Measurements from ENCODE around the gene IL1RAPL1. TPM values are rescaled to one million over a fixed set of nuclear protein-coding genes. Genes with fewer than 3 reads are reported as not detected.

Gene IL1RAPL1
- total and polyA plus RNA-seq, 9 of the 15 experiments (the other 6 are each of a cell fraction or from before 2014, with no cell fraction given), result 0.04 to 0.07 (median 0.04) TPM; not detected in 6

DNA sequence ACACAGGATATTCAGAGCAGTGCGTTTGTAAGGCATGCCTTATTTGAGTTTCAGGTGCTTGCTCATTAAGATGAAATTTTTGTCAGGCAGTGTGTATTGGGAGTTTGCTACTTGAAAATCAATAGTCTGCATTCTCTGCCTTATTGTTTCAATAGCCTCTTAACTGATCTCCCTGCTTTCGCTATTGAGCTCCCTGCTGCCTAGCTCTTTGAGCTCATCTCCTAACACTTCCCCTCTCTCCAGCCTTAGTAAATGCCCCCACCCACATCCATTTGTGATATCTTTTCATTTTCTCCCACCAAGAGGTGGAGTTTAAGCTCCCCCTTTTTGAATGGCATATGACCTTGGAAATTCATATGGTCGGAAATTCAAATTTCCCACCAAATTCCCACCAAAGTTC lies 256.6 kb downstream of the IL1RAPL1 start:
- CTCF ChIA-PET (ENCODE audit: low intra/inter-chr PET ratio), result no interaction called here
- H3K27me3 ChIP-seq (ENCODE audit: control insufficient read depth in 2 of 2, insufficient read depth in 2 of 2, low read length in 2 of 2), result no peaks in the 10 kb centered on the region
- ATAC-seq (no peak), DNase-seq (ENCODE audit: extremely low read depth in 1 of 4, low spot score in 3 of 4) (no peak), FAIRE-seq (no peak)
- no peaks in the 10 kb centered on the region for H3K9me1 ChIP-seq (ENCODE audit: control insufficient read depth, insufficient read depth, low read length)
- H3K79me2 ChIP-seq (ENCODE audit: control insufficient read depth, insufficient read depth, low read length), result no peaks in the 10 kb centered on the region
- 6% methylated on average over 3 of the region's 3 CpGs for WGBS (ENCODE audit: insufficient coverage, low coverage, missing lambda C conversion rate)
- intact Hi-C loops (cut with micrococcal nuclease) (no loop called here), in situ Hi-C loops (cut with MboI) (no loop called here)
- H2AFZ ChIP-seq (ENCODE audit: low read depth, low read length), result no peak overlapping the region
- H3K4me2 ChIP-seq (ENCODE audit: insufficient read depth, low read length), result no peak overlapping the region
- no peaks in the 10 kb centered on the region for H3K4me1 ChIP-seq (replicated peaks in 1 of 2; ENCODE audit: control insufficient read depth in 2 of 2, insufficient read depth in 2 of 2, low read length in 2 of 2)
- H3K9me3 ChIP-seq (replicated peaks; ENCODE audit: control insufficient read depth, insufficient read depth, low read depth, low read length), result no peaks in the 10 kb centered on the region
- H3K36me3 ChIP-seq (ENCODE audit: control insufficient read depth, insufficient read depth, low read length), result no peaks in the 10 kb centered on the region
- no peak overlapping the region for H3K4me3 ChIP-seq
- H3K27ac ChIP-seq (ENCODE audit: extremely low read depth, low read depth, low read length), result no peak overlapping the region
- TF ChIP-seq ZNF184 (CRISPR knock-in tag; IDR thresholded peaks at IDR 0.05) (no peak), MAZ (CRISPR knock-in tag; conservative IDR thresholded peaks at IDR 0.05 in 1 of 2, IDR thresholded peaks at IDR 0.05 in 1 of 2) (no peak), EWSR1 (IDR thresholded peaks at IDR 0.05; ENCODE audit: borderline replicate concordance, low read depth, partially characterized antibody) (no peak), SRF (CRISPR knock-in tag; IDR thresholded peaks at IDR 0.05) (no peak), ZNF174 (CRISPR knock-in tag; IDR thresholded peaks at IDR 0.05) (no peak), ZNF586 (CRISPR knock-in tag; conservative IDR thresholded peaks at IDR 0.05) (no peak), LEF1 (IDR thresholded peaks at IDR 0.05) (no peak), ATF7 (IDR thresholded peaks at IDR 0.05) (no peak), SAFB2 (IDR thresholded peaks at IDR 0.05; ENCODE audit: borderline replicate concordance, low read depth, low read length, severe bottlenecking) (no peak), ZNF121 (CRISPR knock-in tag; conservative IDR thresholded peaks at IDR 0.05) (no peak), NFYB (IDR thresholded peaks at IDR 0.05; ENCODE audit: extremely low read depth, insufficient read length) (no peak), ZNF75A (CRISPR knock-in tag; IDR thresholded peaks at IDR 0.05) (no peak), ZBTB1 (CRISPR knock-in tag; IDR thresholded peaks at IDR 0.05; ENCODE audit: borderline replicate concordance, low read depth) (no peak)
- TF ChIP-seq, protein P1, sequence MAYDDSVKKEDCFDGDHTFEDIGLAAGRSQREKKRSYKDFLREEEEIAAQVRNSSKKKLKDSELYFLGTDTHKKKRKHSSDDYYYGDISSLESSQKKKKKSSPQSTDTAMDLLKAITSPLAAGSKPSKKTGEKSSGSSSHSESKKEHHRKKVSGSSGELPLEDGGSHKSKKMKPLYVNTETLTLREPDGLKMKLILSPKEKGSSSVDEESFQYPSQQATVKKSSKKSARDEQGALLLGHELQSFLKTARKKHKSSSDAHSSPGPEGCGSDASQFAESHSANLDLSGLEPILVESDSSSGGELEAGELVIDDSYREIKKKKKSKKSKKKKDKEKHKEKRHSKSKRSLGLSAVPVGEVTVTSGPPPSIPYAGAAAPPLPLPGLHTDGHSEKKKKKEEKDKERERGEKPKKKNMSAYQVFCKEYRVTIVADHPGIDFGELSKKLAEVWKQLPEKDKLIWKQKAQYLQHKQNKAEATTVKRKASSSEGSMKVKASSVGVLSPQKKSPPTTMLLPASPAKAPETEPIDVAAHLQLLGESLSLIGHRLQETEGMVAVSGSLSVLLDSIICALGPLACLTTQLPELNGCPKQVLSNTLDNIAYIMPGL (CRISPR knock-in tag; IDR thresholded peaks at IDR 0.05), result no peak
- TF ChIP-seq, protein P2, sequence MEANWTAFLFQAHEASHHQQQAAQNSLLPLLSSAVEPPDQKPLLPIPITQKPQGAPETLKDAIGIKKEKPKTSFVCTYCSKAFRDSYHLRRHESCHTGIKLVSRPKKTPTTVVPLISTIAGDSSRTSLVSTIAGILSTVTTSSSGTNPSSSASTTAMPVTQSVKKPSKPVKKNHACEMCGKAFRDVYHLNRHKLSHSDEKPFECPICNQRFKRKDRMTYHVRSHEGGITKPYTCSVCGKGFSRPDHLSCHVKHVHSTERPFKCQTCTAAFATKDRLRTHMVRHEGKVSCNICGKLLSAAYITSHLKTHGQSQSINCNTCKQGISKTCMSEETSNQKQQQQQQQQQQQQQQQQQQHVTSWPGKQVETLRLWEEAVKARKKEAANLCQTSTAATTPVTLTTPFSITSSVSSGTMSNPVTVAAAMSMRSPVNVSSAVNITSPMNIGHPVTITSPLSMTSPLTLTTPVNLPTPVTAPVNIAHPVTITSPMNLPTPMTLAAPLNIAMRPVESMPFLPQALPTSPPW (CRISPR knock-in tag; IDR thresholded peaks at IDR 0.05), result no peak
- TF ChIP-seq, protein P3, sequence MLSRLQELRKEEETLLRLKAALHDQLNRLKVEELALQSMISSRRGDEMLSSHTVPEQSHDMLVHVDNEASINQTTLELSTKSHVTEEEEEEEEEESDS (CRISPR knock-in tag; IDR thresholded peaks at IDR 0.05), result no peak
- TF ChIP-seq, protein P4, sequence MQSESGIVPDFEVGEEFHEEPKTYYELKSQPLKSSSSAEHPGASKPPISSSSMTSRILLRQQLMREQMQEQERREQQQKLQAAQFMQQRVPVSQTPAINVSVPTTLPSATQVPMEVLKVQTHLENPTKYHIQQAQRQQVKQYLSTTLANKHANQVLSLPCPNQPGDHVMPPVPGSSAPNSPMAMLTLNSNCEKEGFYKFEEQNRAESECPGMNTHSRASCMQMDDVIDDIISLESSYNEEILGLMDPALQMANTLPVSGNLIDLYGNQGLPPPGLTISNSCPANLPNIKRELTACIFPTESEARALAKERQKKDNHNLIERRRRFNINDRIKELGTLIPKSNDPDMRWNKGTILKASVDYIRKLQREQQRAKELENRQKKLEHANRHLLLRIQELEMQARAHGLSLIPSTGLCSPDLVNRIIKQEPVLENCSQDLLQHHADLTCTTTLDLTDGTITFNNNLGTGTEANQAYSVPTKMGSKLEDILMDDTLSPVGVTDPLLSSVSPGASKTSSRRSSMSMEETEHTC (IDR thresholded peaks at IDR 0.05), result no peak
- BruUV-seq (replicated peaks), result no TSS peak
- H3K9ac ChIP-seq (ENCODE audit: insufficient read depth in 1 of 2, low read depth in 2 of 2, low read length in 2 of 2), result no peak overlapping the region
- POLR2A ChIA-PET, result no interaction called here
- no peaks in the 10 kb centered on the region for H4K20me1 ChIP-seq (replicated peaks; ENCODE audit: control insufficient read depth, insufficient read depth, low read length)

Data from K562 (cell line).